HG02973 (cell line): ENCODE results near the gene MYL12B.
"Not testable (repeated sequence)": the region's sequence is repeated elsewhere in the genome, so short reads cannot be mapped to it uniquely, and the experiment has no call there.

ENCODE experiments used
- ATAC-seq: cut with Tn5 transposase; IDR thresholded peaks from one replicate; pipeline ENCODE4 v1.9.1; 2021; ENCODE audit warnings: moderate library complexity; ENCODE audit not compliant: unreplicated experiment

Gene MYL12B

GRCh38 chr18:3261373-3262233, at the start of gene MYL12B:
Gene MYL12B (plus strand): TSS chr18:3262133. CDS start chr18:3272899, 10,766 bp downstream.
- peak; percentile 82 for ATAC-seq

GRCh38 chr18:3212657-3213056, 49.3 kb upstream of the MYL12B start:
- ATAC-seq = no peak

GRCh38 chr18:3213300-3214059, 48.5 kb upstream of the MYL12B start:
- ATAC-seq = no peak

DNA sequence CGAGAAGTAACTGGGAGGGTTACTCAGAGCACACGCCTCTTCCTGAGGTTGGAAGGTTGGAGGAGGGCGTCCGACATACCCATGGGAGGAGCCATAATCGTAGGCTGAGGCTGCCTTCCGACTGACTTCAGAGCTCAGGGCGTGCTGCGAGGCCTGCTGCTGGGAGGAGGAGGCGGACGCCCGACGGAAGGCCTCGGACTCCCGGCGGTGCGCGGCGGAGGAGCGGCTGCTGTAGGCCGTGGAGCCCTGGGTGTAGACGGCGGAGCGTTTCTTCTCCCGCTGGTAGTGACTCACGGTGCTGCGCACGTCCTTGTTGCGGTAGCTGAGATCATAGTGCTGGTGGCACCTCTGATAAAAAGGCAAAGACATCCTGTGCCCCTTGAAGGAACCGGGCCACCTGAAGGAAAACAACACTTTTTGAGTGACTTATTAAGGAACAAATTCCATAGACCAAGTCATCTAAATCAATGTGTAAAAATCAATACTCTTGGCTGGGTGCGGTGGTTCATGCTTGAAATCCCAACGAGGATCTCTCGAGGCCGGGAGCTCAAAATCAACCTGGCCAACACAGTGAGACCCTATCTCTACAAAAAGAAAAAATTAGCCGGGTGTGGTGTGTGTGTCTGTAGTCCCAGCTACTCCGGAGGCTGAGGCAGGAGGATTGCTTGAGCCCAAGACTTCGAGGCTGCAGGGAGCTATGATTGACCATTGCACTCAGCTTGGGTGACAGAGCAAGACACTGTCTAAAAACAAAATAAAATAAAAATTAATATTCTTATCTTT, 46.9 kb upstream of the MYL12B start:
- ATAC-seq = no peak

DNA sequence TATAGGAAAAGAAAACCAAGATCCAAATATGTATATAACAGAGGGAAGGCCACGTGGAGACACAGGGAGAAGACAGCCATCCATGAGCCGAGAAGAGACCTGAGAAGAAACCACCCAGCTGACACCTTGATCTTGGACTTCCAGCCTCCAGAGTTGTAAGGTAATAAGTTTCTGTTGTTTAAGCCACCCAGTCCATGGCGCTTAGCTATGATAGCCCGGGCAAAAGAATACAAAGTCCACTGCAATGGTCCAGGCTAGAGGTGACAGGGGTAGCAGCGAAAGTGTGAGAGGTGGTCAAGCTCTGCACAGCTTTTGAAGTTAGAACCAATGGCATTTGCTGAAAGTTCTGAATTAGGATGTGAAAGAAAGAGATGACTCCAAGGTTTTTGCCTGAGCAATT, 44.9 kb upstream of the MYL12B start:
- ATAC-seq = no peak

DNA sequence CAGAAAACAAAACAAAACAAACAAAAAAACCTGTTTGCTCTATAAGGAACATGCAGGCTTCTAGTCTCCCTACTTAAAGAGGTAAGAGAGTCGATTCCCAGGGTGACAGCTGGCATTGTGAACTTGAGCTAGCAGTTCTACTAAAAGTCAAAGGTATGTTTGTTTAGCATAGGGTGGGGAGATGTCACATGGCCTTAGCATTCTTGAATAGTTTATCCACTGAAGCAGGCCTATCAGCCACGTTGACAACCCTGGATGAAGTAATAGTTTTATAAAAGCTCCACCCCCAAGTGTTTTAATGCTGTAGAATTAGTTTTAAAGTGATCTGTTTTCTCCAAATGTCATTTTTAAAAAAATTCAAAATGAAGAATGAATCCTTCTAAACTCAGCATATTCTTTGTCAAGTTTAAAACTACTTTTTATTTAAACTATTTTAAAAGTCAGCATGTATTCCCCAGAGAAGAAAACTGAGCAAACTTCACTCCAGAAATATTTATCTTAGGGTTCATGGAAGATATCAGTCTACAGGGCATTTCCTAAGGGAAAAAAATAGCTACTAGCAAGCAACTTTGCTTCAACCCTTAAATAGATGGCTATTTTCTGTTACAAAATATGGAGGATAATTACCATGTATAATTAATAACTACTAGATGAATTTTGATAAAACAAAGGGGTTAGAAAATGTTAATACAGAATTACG, 43.8 kb upstream of the MYL12B start:
- ATAC-seq = no peak

DNA sequence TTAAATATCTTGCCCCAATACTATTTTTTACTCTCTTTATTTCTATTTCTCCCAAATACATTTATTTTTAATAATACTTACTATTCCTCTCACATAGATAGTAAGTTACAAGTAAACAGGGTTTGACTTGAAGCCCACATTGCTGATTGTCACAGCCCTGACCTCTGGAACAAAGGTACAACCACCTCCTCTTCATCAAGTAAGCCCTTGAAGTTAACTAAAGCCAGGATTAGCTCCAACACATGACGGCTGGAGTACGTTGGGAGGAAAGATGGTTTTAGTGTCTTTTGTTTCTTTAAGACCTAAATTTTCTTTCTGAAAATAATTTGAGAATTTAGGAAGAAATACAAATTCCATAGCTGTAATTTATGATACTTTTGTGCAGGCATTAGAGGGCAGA, 43.1 kb upstream of the MYL12B start:
- ATAC-seq = no peak

DNA sequence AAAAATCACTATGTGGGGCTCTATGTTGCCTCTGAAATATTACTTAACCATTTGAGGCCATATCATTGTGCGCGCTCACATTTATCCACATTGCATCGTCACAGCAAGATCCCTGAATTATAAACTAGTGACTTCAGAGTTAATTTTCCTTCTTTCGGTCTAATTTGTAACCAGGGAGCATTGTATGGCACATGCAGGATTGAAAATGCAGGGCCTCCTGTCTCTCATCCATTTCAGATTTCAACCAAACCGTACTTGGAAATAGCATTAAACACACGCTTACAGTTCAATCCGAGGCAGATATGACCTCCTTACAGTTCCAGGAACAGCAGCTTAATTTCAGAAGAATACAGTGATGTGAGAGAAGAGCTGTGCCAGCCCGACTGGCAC, 42.7 kb upstream of the MYL12B start:
- no peak for ATAC-seq

GRCh38 chr18:3219631-3220335, 42.1 kb upstream of the MYL12B start, which contains the start of gene MYOM1:
Gene MYOM1 (minus strand): TSS chr18:3219968. CDS start chr18:3215223, 4,745 bp downstream.
- ATAC-seq = no peak

DNA sequence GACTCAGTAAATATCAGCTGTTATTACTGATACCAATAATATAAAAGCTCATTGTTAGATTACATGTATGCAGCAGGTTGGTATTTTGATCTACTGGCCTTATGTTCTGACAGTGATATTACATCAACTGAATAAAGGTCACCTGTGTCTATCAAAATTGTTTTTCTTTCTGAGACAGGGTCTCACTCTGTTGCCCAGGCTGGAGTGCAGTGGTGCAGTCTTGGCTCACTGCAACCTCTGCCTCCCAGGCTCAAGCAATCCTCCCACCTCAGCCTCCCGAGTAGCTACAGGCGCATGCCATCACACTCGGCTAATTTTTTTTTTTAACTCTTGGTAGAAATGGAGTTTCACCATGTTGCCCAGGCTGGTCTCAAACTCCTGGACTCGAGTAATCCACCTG, 41.1 kb upstream of the MYL12B start:
- ATAC-seq = not testable (repeated sequence)

GRCh38 chr18:3221496-3221895, 40.4 kb upstream of the MYL12B start:
- ATAC-seq = no peak

- ATAC-seq = no peak
Measured at GRCh38 chr18:3223356-3223755, 38.6 kb upstream of the MYL12B start.

- ATAC-seq = no peak
Measured at GRCh38 chr18:3224223-3224622, 37.7 kb upstream of the MYL12B start.

DNA sequence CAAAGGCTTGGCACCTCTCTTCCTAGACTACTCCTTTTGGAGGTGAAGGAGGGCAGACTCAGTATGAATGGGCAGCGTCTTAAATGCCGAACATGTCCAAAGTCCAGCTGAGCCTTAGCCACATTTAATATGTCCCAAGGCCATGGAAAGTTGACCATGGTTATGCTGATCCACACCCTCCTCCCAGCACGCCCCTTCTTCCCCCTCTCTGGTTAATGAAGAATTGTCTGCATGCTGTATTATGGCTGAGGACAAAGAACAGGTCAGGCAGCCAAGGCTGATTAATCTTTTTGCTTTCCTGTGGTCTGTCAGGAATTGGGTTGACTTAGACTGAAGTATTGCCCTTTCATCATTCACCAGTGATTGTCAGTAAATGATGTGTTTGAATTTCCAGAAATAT, 36.3 kb upstream of the MYL12B start:
- no peak for ATAC-seq

- ATAC-seq = no peak
Measured at GRCh38 chr18:3226048-3226447, 35.9 kb upstream of the MYL12B start.

DNA sequence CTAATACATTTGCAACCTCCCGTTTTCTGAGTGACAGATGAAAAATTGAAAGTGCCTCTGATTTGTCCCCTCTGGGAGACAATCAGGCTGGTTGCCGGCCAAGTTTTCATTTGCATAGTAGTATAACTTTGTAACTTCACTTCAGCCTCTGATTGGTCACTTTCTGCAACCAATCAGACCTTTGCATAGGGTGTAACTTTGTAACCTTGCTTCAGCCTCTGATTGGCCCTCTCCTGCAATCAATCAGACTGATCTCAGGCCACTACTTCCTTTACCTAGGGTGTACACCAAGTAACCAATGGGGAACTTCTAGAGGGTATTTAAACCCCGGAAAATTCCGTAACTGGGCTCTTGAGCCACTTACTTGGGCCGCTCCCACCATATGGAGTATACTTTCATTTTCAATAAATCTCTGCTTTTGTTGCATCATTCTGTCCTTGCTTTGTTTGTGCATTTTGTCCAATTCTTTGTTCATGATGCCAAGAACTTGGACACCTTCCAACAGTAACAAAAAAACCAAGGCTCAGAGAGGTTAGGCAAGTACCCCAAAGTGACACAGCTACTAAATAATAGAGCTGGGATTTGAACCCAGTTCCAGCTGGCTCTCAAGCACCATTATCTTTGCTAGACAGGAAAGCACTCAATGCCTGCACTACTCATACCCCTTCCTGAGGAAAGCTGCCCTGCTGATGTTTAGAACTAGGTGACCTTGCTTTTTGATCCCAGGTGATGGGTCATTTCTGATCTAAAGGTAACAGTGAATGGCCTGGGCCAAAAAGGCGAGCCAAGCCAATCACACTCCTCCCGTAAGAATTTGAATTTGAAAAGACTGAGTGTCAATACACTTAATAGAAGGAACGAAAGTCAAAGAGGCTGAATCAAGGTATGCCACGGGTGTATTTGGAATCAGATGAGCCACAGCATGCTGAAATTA, 31.3 kb upstream of the MYL12B start:
- no peak for ATAC-seq

- ATAC-seq = no peak
Measured at GRCh38 chr18:3233004-3233403, 28.9 kb upstream of the MYL12B start.

GRCh38 chr18:3233433-3234168, 28.3 kb upstream of the MYL12B start:
- ATAC-seq = no peak
